ENCODE data around the gene SLC1A2. TPM values are rescaled to one million over a fixed set of nuclear protein-coding genes. Genes with fewer than 3 reads are reported as not detected.

SLC1A2 gene
- total RNA-seq, 5 donors from 2014 or later (not counting 1 experiment from before 2014, with no cell fraction given) = 0.07 to 0.19 (median 0.12) TPM

DNA sequence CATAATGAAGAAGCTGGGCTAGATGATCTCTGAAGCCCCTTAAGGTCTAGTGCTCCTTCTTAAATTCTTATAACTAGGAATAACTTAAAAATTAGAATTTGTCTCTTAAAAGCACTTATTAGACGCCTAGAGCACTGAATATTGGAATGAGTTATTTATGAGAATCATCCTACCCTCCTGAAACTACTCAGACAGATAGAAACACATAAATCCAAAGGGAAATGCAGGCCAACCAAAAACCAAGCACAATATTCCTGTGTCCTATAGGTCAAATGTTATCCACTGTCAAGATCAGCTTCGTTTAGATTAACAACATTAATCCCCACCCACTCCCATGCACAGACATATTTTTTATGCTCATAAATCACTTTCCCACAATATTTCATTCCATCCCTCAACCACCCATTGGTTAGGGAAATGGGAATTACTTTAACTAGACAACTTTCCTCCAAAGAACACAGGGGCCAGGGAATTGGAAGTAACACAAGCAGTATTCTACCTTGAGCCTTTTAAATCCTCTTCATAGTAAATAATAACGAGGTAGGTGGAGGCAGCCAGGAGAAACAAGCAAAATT, 193.3 kb downstream of the SLC1A2 start:
- Mint-ChIP-seq H3K4me3 (no peak overlapping the region), H3K27me3 (no peaks in the 10 kb centered on the region), H3K9me3 (peaks cover 5 to 8% (median 7%) of the 10 kb centered on the region in 3 donors), H3K36me3 (peaks cover 86% of the 10 kb centered on the region), H3K27ac (peak overlapping the region; percentile 75 to 80), H3K4me1 (peaks cover 8 to 26% (median 21%) of the 10 kb centered on the region in 3 donors)
- no peak overlapping the region for H3K4me3 ChIP-seq (ENCODE audit: control insufficient read depth in 1 of 2, extremely low read depth in 1 of 2, low read length in 1 of 2)
- no peak for ATAC-seq (replicated peaks in 1 of 4)
- no peaks in the 10 kb centered on the region for H3K9me3 ChIP-seq
- ChIA-PET CTCF (interaction anchor here in 1 of 2 donors (0.8 kb wide), 1 partner anchor 42 kb away, joined by 3 read pairs; no protein-coding TSS in a partner anchor), POLR2A (interaction anchor here in 1 of 2 donors (1.0 kb wide), 1 partner anchor 10 kb away, joined by 3 read pairs; no protein-coding TSS in a partner anchor)
- no peaks in the 10 kb centered on the region for H3K27me3 ChIP-seq (replicated peaks in 1 of 2; ENCODE audit: control insufficient read depth in 2 of 2, extremely low read depth in 1 of 2, insufficient read depth in 2 of 2, low read length in 1 of 2)
- peaks cover 9 to 96% of the 10 kb centered on the region in 2 donors for H3K36me3 ChIP-seq (ENCODE audit: control insufficient read depth in 2 of 2, extremely low read depth in 1 of 2, insufficient read depth in 1 of 2, low read length in 1 of 2)
- DNase-seq = no peak
- no CpG with 5 or more reads among the region's 3 CpGs for WGBS (ENCODE audit: insufficient coverage)
- H3K4me1 ChIP-seq (ENCODE audit: control insufficient read depth in 1 of 2, extremely low read depth in 1 of 2, insufficient read depth in 2 of 2, low read length in 2 of 2) = no peaks in the 10 kb centered on the region
- H3K27ac ChIP-seq (ENCODE audit: low read length) = no peak overlapping the region

DNA sequence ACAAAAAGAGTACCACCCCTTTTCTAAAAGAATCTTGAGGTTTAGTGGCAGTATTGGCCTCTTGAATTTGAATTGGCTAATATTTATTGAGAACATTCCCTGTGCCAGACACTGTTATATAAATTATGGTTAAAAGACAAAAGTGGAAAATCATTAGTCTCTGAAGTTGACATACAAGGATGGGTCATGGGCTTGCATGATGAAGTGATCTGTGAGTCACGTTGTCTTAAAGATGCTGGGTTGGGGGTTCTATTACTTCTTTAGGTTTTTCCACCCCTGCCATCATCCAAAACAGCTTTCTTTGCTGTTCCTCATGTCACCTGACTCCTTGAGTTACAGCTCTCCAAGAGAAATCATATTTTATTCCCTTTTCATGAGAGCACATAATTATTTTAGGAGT, 195.4 kb downstream of the SLC1A2 start:
- Mint-ChIP-seq H3K36me3 (peaks cover 80% of the 10 kb centered on the region), H3K27ac (peak overlapping the region; percentile 39 to 49), H3K9me3 (peaks cover 0 to 3% (median 0%) of the 10 kb centered on the region in 3 donors), H3K4me3 (no peak overlapping the region), H3K4me1 (peaks cover 14 to 24% (median 19%) of the 10 kb centered on the region in 3 donors), H3K27me3 (no peaks in the 10 kb centered on the region)
- no CpG with 5 or more reads among the region's 1 CpG for WGBS (ENCODE audit: insufficient coverage)
- H3K9me3 ChIP-seq = no peaks in the 10 kb centered on the region
- H3K27ac ChIP-seq (ENCODE audit: low read length) = no peak overlapping the region
- no peaks in the 10 kb centered on the region for H3K4me1 ChIP-seq (ENCODE audit: control insufficient read depth in 1 of 2, extremely low read depth in 1 of 2, insufficient read depth in 2 of 2, low read length in 2 of 2)
- DNase-seq (no peak), ATAC-seq (replicated peaks in 1 of 4) (no peak)
- no peaks in the 10 kb centered on the region for H3K27me3 ChIP-seq (replicated peaks in 1 of 2; ENCODE audit: control insufficient read depth in 2 of 2, extremely low read depth in 1 of 2, insufficient read depth in 2 of 2, low read length in 1 of 2)
- CTCF ChIA-PET = no interaction called here
- POLR2A ChIA-PET = no interaction called here
- no peak overlapping the region for H3K4me3 ChIP-seq (ENCODE audit: control insufficient read depth in 1 of 2, extremely low read depth in 1 of 2, low read length in 1 of 2)
- H3K36me3 ChIP-seq (ENCODE audit: control insufficient read depth in 2 of 2, extremely low read depth in 1 of 2, insufficient read depth in 1 of 2, low read length in 1 of 2) = peaks cover 4 to 95% of the 10 kb centered on the region in 2 donors

DNA sequence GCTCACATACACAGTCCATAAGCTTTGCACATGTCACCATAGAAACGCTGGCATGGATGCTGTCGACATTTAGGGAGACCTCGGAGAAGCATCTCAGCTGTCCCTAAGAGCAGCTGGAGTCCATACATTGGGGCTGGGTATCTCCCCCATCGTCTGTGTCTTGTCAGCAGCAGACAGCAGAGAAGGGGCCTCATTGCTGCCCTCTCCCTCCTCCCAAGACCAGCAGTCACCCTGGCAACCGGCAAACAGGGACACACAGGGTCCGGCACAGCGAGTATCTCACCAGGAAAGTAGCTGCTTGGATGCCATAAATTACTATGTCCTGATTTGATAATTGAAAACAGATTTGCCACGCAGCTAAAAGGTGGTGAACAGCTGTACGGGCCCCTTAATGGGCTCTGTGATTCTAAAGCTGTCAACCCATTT, 196.0 kb downstream of the SLC1A2 start:
- Histone ChIP-seq H3K27ac (ENCODE audit: low read length) (no peak overlapping the region), H3K4me3 (ENCODE audit: control insufficient read depth in 1 of 2, extremely low read depth in 1 of 2, low read length in 1 of 2) (no peak overlapping the region), H3K27me3 (replicated peaks in 1 of 2; ENCODE audit: control insufficient read depth in 2 of 2, extremely low read depth in 1 of 2, insufficient read depth in 2 of 2, low read length in 1 of 2) (no peaks in the 10 kb centered on the region), H3K9me3 (no peaks in the 10 kb centered on the region), H3K36me3 (ENCODE audit: control insufficient read depth in 2 of 2, extremely low read depth in 1 of 2, insufficient read depth in 1 of 2, low read length in 1 of 2) (peaks cover 4 to 95% of the 10 kb centered on the region in 2 donors), H3K4me1 (ENCODE audit: control insufficient read depth in 1 of 2, extremely low read depth in 1 of 2, insufficient read depth in 2 of 2, low read length in 2 of 2) (no peaks in the 10 kb centered on the region)
- peak overlapping the region; percentile 11 to 39 for H3K27ac Mint-ChIP-seq
- 95% methylated on average over 4 of the region's 9 CpGs for WGBS (ENCODE audit: insufficient coverage)
- H3K4me1 Mint-ChIP-seq = peaks cover 20 to 27% (median 23%) of the 10 kb centered on the region in 3 donors
- H3K27me3 Mint-ChIP-seq = no peaks in the 10 kb centered on the region
- no peak for DNase-seq
- POLR2A ChIA-PET = no interaction called here
- ATAC-seq (replicated peaks in 1 of 4) = peak in 1 of 4 experiments; percentile 12
- no peak overlapping the region for H3K4me3 Mint-ChIP-seq
- no peaks in the 10 kb centered on the region for H3K9me3 Mint-ChIP-seq
- CTCF ChIA-PET = no interaction called here
- H3K36me3 Mint-ChIP-seq = peaks cover 80% of the 10 kb centered on the region

DNA sequence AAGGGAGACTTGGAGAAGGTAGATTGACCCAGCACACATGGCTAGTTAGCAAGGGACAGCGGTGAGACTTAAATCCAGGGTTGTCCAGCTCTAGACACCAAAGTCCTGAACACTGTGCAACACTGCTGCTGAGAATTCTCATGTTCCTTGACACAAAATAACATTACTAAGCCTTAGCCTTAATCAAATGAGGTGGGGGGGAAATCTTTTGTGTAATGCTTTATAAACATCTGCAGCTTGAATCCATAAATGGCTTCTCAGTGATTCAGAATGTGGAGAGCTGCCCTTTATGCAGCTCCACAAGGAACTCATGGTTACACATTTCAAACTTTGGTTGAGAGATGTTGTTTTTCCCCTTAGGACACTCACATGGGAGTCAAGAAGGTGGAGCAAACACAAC, 200.4 kb downstream of the SLC1A2 start:
- no peaks in the 10 kb centered on the region for H3K27me3 Mint-ChIP-seq
- H3K9me3 ChIP-seq = no peaks in the 10 kb centered on the region
- H3K4me1 ChIP-seq (ENCODE audit: control insufficient read depth in 1 of 2, extremely low read depth in 1 of 2, insufficient read depth in 2 of 2, low read length in 2 of 2) = peaks cover 28 to 33% of the 10 kb centered on the region in 2 experiments
- H3K27me3 ChIP-seq (replicated peaks in 1 of 2; ENCODE audit: control insufficient read depth in 2 of 2, extremely low read depth in 1 of 2, insufficient read depth in 2 of 2, low read length in 1 of 2) = no peaks in the 10 kb centered on the region
- POLR2A ChIA-PET = interaction anchor here in 1 of 2 donors (0.7 kb wide), 1 partner anchor 82 kb away, joined by 3 read pairs; no protein-coding TSS in a partner anchor
- H3K4me3 ChIP-seq (ENCODE audit: control insufficient read depth in 1 of 2, extremely low read depth in 1 of 2, low read length in 1 of 2) = no peak overlapping the region
- H3K4me1 Mint-ChIP-seq = peaks cover 49 to 56% (median 55%) of the 10 kb centered on the region in 3 donors
- H3K4me3 Mint-ChIP-seq = no peak overlapping the region
- H3K36me3 Mint-ChIP-seq = peaks cover 81% of the 10 kb centered on the region
- H3K36me3 ChIP-seq (ENCODE audit: control insufficient read depth in 2 of 2, extremely low read depth in 1 of 2, insufficient read depth in 1 of 2, low read length in 1 of 2) = peaks cover 7 to 91% of the 10 kb centered on the region in 2 donors
- no CpG with 5 or more reads among the region's 1 CpG for WGBS (ENCODE audit: insufficient coverage)
- DNase-seq (no peak), ATAC-seq (replicated peaks in 1 of 4) (no peak)
- CTCF ChIA-PET = interaction anchor here (0.6 to 1.0 kb wide), 4 partner anchors 91 to 1261 kb away, joined by 3 to 4 read pairs (median 4); no protein-coding TSS in a partner anchor
- H3K27ac Mint-ChIP-seq = peak overlapping the region; percentile 84 to 85
- no peaks in the 10 kb centered on the region for H3K9me3 Mint-ChIP-seq
- H3K27ac ChIP-seq (ENCODE audit: low read length) = peak overlapping the region; percentile 32

DNA sequence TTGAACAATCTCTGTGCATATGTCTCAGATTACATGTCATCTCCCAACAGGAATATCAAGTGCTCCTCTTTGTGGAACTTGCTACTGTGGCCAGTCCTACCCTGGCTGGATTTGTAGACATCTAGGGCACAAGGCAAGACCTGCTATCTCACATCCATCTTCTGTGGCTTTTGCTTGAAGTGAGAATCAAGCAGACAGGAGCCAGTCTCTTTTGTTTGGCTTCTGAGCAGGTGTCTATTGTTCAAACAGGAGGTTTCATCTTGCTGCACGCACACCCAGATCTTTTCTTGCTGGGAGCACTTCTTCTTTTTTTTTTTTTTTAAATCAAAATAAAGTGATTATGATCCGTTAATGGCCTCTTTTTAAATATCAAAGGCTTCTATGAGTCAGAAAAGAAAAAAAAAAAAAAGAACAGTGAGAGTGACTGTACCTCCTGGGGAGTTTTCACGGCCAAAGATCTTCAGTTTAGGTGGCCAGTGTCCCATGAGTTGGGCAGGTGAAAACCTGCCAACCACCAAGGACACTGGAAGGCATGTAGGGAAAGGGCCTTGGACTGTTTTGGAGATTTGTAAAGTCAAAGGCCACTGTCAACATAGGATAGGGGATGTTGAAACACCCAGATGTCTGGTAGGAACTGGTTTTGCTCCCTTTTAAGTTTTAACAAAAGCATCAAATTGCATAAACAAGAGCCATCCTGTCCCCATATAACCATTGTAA, 202.2 kb downstream of the SLC1A2 start:
- ChIA-PET POLR2A (no interaction called here), CTCF (no interaction called here)
- Mint-ChIP-seq H3K36me3 (peaks cover 82% of the 10 kb centered on the region), H3K27me3 (no peaks in the 10 kb centered on the region), H3K9me3 (no peaks in the 10 kb centered on the region), H3K4me1 (peaks cover 59 to 71% (median 69%) of the 10 kb centered on the region in 3 donors), H3K27ac (peak overlapping the region; percentile 94 to 97), H3K4me3 (peak overlapping the region; percentile 31 to 55 (median 49))
- 20% methylated on average over 1 of the region's 3 CpGs for WGBS (ENCODE audit: insufficient coverage)
- Histone ChIP-seq H3K27me3 (replicated peaks in 1 of 2; ENCODE audit: control insufficient read depth in 2 of 2, extremely low read depth in 1 of 2, insufficient read depth in 2 of 2, low read length in 1 of 2) (no peaks in the 10 kb centered on the region), H3K27ac (ENCODE audit: low read length) (peak overlapping the region; percentile 80), H3K36me3 (ENCODE audit: control insufficient read depth in 2 of 2, extremely low read depth in 1 of 2, insufficient read depth in 1 of 2, low read length in 1 of 2) (peaks cover 3 to 86% of the 10 kb centered on the region in 2 donors), H3K9me3 (no peaks in the 10 kb centered on the region), H3K4me3 (ENCODE audit: control insufficient read depth in 1 of 2, extremely low read depth in 1 of 2, low read length in 1 of 2) (no peak overlapping the region), H3K4me1 (ENCODE audit: control insufficient read depth in 1 of 2, extremely low read depth in 1 of 2, insufficient read depth in 2 of 2, low read length in 2 of 2) (peaks cover 34 to 48% of the 10 kb centered on the region in 2 experiments)
- DNase-seq (peak; percentile 6 to 78 (median 40)), ATAC-seq (replicated peaks in 1 of 4) (peak; percentile 81 to 87 (median 84))

DNA sequence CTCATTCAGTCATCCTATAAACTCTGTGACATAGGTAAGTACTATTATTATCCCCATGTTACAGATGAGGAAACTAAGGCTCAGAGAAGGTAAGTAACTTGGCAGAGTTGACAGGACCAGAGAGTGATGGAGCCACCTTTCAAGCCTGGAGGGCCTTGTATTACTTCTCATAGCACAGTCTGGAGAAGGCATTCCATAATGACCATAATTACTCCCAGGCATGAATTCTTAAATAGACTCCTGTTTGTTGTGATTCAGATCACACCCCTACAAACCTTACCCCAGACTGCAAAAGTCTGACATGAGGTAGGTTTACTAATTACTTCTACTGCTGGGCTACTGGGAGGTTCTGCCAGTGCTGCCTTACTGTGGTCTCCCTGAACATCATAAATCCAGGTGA, 203.4 kb downstream of the SLC1A2 start:
- Histone ChIP-seq H3K4me1 (ENCODE audit: control insufficient read depth in 1 of 2, extremely low read depth in 1 of 2, insufficient read depth in 2 of 2, low read length in 2 of 2) (peaks cover 34 to 48% of the 10 kb centered on the region in 2 experiments), H3K36me3 (ENCODE audit: control insufficient read depth in 2 of 2, extremely low read depth in 1 of 2, insufficient read depth in 1 of 2, low read length in 1 of 2) (peaks cover 6 to 75% of the 10 kb centered on the region in 2 donors), H3K4me3 (ENCODE audit: control insufficient read depth in 1 of 2, extremely low read depth in 1 of 2, low read length in 1 of 2) (no peak overlapping the region), H3K27me3 (replicated peaks in 1 of 2; ENCODE audit: control insufficient read depth in 2 of 2, extremely low read depth in 1 of 2, insufficient read depth in 2 of 2, low read length in 1 of 2) (no peaks in the 10 kb centered on the region), H3K9me3 (no peaks in the 10 kb centered on the region), H3K27ac (ENCODE audit: low read length) (peak overlapping the region; percentile 80)
- ChIA-PET POLR2A (no interaction called here), CTCF (no interaction called here)
- H3K9me3 Mint-ChIP-seq = no peaks in the 10 kb centered on the region
- H3K4me3 Mint-ChIP-seq = peak overlapping the region in 2 of 3 donors; percentile 22 to 38
- no peaks in the 10 kb centered on the region for H3K27me3 Mint-ChIP-seq
- no peak for ATAC-seq (replicated peaks in 1 of 4)
- no peak for DNase-seq
- H3K4me1 Mint-ChIP-seq = peaks cover 71 to 81% (median 78%) of the 10 kb centered on the region in 3 donors
- H3K27ac Mint-ChIP-seq = peak overlapping the region; percentile 94 to 97
- peaks cover 84% of the 10 kb centered on the region for H3K36me3 Mint-ChIP-seq

Data from T-cell (primary cell).